Activated CD4-positive, CD25-positive, alpha-beta regulatory T cell (primary cell): Measurements from ENCODE around the gene GPR55.

Experiments
- DNase-seq, 4 experiments: peaks; one replicate each; lab custom pipeline; 2025; lab: John Stamatoyannopoulos, UW

GPR55 gene

DNA sequence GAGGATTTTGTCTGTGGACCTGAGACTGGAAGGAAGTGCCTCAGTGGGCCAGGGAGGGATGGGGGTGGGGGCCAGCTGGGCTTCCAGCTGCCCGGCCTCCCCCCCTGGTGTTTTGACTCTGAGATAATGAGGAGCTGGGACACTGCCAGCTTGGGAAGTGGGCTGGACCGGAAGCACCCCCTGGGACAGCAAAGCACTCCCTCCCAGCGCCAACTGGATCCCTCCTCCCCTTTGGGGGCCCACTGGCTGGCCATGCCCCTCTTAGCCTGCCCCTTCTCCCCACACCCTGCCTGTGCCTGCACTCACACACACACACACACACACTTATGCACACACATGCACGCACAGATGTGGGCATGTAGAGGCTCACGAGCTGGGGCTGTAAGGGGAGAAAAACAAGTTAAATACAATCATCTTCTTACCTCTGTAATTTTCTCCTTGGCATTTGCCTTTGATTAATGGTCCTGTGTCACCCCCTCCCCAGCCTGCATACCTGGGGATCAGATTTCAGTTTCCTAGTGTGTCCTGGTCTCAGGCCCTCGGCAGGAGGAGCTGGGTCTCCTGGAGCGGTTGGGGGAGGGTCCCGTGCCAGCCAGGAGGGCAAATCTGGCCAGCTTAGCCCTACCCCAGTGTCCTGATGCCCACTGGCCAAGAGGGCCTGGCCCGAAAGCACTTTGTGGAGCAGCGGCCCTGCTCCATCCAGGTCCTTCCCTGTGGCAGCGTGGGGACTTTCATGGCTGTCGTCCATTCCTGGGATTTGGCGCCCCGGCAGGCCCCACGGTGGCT, 56.7 kb downstream of the GPR55 start:
- DNase-seq: no peak

DNA sequence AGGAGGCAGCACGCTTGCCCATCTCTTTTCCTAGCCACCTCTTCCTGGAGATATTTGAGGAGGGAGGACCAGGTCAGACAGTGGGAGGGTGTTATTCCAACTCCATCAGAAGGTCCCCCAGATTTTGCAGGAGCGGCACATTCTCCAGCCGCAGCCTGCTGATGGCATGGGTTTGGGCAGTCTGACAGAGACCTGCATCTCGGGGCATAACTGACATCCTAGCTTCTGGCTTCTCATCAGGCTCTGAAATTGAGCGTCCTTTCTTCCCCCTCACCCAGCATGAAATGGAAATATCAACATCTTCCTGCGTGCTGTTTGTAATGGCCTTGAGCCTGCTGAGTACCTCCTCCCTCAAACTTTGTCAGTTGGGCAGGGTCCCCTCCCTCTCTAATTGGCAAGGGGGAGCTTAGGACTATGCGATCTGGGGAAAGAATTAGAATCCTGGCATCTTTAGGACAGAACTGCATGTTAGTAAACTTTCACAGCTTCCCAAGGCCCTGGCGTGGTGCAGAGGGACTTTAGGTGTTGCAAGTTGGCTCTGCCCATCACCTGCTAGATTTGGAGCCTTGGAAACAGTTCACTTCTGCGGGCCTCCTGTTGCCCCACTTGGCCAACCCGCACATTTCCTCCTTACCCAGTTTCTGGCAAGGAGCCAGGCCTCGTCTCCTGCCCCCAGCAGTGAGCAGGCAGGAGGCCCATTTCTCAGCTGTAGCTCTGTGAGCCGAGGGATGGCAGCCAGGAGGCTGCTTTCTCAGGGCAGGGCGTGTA, 58.1 kb downstream of the GPR55 start:
- DNase-seq: peak in 2 of 4 experiments; percentile 32 to 49

DNA sequence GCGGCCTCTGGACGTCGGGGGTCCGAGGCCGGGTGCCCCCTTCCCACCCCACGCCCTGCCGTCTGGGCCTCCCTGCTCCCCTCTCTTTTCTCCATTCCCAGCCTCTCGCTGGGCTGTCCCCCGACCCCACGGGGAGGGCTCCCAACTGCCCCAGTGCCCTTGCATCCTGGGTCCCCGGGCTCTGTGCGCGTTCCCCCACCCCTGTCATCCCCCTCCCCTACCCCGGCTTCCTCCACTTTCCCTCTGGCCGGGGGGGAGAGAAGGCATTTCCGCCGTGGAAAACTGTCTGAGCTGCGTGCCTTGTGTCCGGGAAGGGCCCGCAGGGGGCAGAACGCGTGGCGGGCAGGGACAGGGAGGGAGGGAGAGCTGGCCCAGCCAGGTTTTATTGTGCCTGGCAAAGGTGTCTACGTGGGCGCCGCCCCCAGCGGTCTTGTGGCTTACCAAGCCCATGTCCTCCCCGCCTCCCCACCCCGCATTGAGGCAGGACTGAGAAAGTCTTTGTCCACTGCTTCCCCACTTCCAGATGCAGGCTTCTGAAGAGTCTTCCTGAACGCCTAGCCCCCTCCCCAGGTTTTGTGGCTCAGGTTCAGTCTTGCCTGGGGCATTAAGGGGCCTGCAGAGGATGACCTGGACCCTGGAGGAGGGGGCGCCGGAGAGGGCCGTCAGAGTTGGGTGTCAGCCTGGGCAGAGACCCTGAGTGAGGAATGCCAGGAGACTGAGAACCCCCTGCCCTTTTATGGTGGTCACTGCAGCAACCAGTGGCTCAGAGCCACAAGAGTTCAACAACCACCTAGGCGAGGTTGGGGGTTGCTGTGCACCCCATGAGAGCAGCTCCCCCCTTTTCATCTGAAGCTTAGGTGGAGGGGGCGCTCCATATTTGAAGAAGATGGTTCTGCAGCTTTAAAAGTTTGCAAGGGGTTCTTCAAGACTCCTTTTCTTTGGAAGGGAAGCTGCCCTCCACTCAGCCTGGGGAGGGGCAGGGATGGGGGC, 59.0 kb downstream of the GPR55 start:
- DNase-seq: no peak

DNA sequence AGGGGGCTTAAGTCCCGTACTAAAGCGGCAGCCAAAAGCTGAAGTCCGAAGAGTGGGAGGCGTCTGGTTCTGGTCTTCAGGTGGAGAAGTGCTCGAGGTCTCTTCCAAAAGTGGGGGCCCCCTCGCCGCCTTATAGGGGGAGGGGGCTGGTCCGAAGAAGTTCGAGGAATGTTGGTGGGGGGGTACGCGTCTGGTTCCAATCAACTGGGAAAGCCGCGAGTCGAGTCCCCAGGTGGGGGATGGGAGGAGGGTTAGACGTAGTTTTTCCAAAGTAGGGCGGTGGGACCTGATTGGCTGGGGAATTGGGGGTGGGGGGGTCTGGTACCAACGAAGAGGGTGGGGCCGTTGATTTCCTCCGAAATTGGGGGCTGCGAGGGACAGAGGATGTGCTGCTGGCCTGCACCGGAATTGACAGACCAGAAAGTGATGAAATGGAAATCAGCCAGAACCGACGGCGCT, 59.7 kb downstream of the GPR55 start:
- DNase-seq: no peak

DNA sequence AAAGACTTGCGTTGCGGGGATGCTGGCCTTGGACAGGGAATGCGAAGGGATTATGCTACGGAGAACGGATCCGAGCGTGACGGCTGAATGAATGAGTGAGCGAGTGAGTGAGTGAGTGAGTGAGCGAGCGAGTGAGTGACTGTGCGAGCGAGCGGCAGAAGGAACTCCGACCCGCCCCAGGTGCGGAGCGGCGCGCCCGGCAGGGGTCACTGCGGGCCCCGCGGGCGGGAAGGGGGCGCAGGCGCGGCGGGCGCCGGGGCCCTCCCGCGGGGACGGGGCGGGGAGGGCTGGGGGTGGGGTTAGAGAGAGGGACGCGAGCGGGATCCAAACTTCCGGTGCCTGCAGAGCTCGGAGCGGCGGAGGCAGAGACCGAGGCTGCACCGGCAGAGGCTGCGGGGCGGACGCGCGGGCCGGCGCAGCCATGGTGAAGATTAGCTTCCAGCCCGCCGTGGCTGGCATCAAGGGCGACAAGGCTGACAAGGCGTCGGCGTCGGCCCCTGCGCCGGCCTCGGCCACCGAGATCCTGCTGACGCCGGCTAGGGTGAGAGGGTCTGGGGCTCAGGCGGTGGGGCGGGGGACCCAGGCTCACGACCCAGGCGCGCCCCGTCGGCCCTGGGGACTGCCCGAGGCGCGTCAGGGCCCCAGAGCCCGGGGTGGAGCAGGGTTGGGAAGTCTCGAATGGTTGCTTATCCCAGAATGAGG, 60.3 kb downstream of the GPR55 start, which contains the start of gene ITM2C:
Gene ITM2C, plus strand, starts transcription at position 338 of the 702 bp plus-strand sequence. Its CDS starts 84 bp downstream, at position 422.
- peak; percentile 53 to 67 (median 58) for DNase-seq

DNA sequence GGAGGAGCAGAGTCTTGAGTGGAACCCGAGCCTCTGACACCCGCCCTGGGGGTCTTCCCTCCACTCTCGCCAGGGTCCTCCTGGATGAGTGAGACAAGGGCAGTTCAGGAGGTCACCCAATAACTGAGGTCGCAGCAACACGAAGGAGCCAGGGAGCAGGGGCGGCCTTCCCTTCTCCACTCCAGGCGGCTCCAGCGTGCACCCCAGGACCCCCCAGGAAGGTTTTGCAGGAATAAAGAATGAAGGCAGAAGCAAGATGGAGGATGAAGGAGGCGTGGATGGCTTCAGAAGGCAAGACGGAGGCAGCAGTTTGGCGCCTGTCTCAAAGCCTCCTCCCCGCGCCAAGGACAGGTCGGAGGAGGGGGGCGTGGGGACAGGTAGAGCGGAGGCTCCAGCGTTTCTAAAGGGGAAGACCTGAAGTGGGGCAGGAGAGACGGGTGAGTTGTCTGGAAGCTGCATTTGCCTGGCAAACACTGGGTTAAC, 60.9 kb downstream of the GPR55 start:
- no peak for DNase-seq

DNA sequence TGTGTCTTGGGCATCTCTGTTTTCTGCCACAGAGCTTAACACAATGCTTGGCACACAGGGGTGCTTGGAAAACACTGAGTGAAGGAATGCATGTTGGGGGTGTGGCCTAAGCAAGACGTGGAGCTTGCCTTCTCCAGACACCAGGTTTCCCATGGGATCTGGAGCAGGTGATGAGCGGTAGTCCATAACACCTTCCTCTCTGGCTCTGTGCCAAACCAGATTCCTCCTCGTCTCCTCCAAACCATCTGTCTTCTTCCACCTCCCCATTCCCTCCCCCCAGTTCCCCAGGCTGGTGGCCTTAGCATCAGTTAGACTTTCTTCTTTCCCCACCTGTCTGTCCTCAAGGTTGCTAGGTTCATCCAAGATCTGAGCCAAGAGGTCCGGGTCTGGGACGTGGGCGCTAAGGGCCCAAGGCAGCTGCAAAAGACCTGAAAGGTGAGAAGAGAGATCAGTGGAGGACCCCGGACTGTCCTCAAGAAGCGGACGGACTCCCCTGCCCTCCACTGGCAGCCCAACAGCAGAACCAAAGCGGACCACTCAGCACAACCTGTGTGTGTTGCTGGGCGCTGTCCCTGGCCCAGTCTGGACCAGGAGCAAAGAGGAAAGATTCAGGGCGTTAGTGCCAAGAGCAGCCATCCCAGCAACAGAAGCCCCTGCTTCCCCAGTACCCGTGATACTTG, 61.5 kb downstream of the GPR55 start:
- DNase-seq: no peak

DNA sequence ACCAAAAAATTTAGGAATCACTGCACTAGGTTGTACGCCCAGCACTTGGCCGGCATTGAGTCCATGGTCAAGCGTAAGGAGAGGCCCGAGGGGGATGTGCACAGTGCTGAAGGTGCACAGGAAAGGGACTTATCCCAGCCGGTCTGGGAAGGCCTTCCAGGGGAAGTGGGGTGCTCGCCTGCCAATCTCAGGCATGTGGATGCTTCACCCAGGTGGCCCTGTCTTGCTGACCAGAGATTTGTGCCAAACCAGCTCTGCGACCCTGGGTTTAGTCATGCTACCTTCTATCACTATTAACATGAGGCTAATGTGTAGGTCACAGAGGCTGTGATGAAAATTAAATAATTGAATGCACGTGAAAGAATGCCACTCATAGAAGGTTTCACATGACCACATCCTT, 62.0 kb downstream of the GPR55 start:
- DNase-seq: no peak

DNA sequence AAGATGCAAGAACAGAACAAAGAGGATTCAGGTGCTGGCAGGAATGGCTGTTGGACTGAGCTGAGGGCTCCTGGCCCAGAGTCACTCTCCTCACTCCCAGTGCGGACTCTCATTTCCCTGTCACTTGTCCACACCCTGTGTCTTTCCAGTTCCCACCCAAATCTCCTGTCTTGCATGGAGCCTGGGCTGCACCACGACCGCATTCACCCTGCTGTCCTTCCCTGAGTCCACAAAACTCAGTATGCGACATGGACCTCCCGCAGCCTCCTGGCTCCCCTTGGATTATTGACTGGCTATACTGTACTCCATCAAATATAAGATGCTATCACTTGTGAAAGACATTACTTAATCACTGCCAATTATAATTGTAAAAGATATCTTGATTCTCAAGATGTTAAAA, 62.8 kb downstream of the GPR55 start:
- no peak for DNase-seq

DNA sequence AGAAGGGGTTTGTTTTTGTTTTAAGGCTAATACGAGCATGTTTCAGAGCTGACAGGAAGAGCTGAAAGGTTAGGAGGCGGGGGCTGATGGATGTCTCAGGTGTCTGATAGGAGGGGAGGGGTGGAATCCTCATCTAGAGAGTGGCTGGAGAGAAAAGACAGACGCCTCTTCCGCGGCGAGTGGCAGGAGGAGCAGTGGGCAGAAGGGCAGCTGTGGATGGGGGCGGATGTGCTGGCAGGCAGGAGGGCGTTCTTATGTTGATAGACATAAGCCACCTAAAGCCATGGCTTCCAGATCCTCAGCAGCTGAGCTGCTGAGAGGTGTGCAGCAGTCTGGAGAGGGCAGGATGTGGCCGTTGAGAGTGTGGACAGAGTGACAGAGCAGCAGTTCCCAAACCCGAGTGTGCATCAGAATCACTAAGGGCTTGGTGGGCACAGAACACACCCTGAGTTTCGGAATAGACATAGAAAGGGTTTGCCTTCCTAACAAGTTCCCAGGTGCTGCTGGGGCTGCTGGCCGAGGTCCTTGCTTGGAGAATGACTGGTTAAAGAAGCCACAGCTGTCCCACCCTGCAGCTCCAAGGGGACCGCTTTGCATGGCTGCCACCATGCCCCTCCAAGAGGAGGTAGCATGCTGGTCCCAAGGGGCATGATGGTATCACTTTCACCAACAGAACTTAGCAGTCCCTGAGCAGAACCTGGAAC, 63.3 kb downstream of the GPR55 start:
- no peak for DNase-seq
